Measurements from ENCODE around the gene HAGHL.

HAGHL gene

DNA sequence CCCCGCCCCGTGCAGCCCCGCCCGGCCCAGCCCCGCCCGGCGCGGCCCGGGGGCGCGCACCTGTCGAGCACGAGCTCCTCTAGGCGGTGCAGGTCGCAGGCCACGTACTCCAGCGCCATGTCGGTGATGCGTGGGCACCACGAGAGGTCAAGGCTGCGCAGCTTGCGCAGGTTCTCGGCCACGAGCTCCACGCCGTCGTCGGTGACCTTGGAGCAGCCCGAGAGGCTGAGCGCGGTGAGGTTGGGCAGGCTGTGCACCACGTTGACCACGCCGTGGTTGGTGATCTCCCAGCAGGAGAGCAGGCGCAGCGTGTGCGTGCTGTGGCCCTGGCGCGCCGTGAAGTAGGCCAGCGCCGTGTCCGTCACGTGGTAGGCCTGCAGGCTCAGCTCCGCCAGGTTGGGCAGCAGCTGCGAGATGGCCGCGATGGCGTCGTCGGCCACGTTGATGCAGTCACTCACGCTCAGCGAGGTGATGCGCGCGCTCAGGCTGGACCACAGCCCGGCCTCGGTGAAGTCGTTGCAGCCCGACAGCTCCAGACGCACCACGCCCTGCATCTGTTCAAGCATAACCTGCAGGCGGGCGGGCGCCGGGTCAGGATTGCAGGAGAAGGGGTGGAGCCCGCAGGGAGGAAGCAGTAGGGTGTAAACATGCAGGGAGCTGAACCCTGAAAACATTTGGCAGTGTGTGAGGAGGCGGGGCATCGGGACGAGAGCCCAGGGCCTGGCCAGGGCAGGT is 31.4 kb upstream of the HAGHL start:
- no peak for ATAC-seq (ENCODE audit: insufficient read depth, low read depth)
- H3K4me2 ChIP-seq (ENCODE audit: insufficient read depth, low read length) = no peak overlapping the region
- DNase-seq = no peak

GRCh38 chr16:698911-699671 is 27.8 kb upstream of the HAGHL start:
- Histone ChIP-seq H4K20me1 (ENCODE audit: insufficient read depth, low read length) (peaks cover 5% of the 10 kb centered on the region), H3K27ac (ENCODE audit: low read length) (no peak overlapping the region), H3K4me3 (ENCODE audit: low read depth in 1 of 2, low read length in 2 of 2) (no peak overlapping the region), H3K4me2 (ENCODE audit: insufficient read depth, low read length) (no peak overlapping the region), H3K9me3 (ENCODE audit: insufficient read depth, low read length, severe bottlenecking) (no peaks in the 10 kb centered on the region), H3K9ac (ENCODE audit: low read depth, low read length) (no peak overlapping the region), H2AFZ (ENCODE audit: low read depth, low read length) (no peak overlapping the region), H3K79me2 (ENCODE audit: insufficient read depth, low read length) (no peaks in the 10 kb centered on the region), H3K4me1 (ENCODE audit: insufficient read depth, low read length) (no peaks in the 10 kb centered on the region), H3K36me3 (ENCODE audit: insufficient read depth, low read length) (no peaks in the 10 kb centered on the region), H3K27me3 (ENCODE audit: insufficient read depth, low read length, poor library complexity) (no peaks in the 10 kb centered on the region)
- DNase-seq = no peak
- TF ChIP-seq CTCF (IDR thresholded peaks at IDR 0.05; ENCODE audit: borderline replicate concordance, extremely low read depth, low read length, poor library complexity, severe bottlenecking) (no peak), EZH2 (IDR thresholded peaks at IDR 0.05; ENCODE audit: borderline replicate concordance, low read depth, low read length, severe bottlenecking) (no peak)
- no peak for ATAC-seq (ENCODE audit: insufficient read depth, low read depth)

More for the DNA sequence above, 31.4 kb upstream of the HAGHL start:
- H3K9ac ChIP-seq (ENCODE audit: low read depth, low read length) = no peak overlapping the region
- H3K27me3 ChIP-seq (ENCODE audit: insufficient read depth, low read length, poor library complexity) = no peaks in the 10 kb centered on the region
- peaks cover 5% of the 10 kb centered on the region; the same call in 1 of the 2 replicates for H3K4me1 ChIP-seq (ENCODE audit: insufficient read depth, low read length)
- H2AFZ ChIP-seq (ENCODE audit: low read depth, low read length) = no peak overlapping the region
- peaks cover 5% of the 10 kb centered on the region; the same call in 1 of the 2 replicates for H4K20me1 ChIP-seq (ENCODE audit: insufficient read depth, low read length)
- no peak overlapping the region for H3K4me3 ChIP-seq (ENCODE audit: low read depth in 1 of 2, low read length in 2 of 2)
- H3K27ac ChIP-seq (ENCODE audit: low read length) = no peak overlapping the region
- no peak for TF ChIP-seq CTCF (IDR thresholded peaks at IDR 0.05; ENCODE audit: borderline replicate concordance, extremely low read depth, low read length, poor library complexity, severe bottlenecking)
- no peak for TF ChIP-seq EZH2 (IDR thresholded peaks at IDR 0.05; ENCODE audit: borderline replicate concordance, low read depth, low read length, severe bottlenecking)
- no peaks in the 10 kb centered on the region for H3K79me2 ChIP-seq (ENCODE audit: insufficient read depth, low read length)
- no peaks in the 10 kb centered on the region for H3K36me3 ChIP-seq (ENCODE audit: insufficient read depth, low read length)
- H3K9me3 ChIP-seq (ENCODE audit: insufficient read depth, low read length, severe bottlenecking) = no peaks in the 10 kb centered on the region

- no peak for TF ChIP-seq CTCF (IDR thresholded peaks at IDR 0.05; ENCODE audit: borderline replicate concordance, extremely low read depth, low read length, poor library complexity, severe bottlenecking)
- no peak for TF ChIP-seq EZH2 (IDR thresholded peaks at IDR 0.05; ENCODE audit: borderline replicate concordance, low read depth, low read length, severe bottlenecking)
- H3K79me2 ChIP-seq (ENCODE audit: insufficient read depth, low read length) = no peaks in the 10 kb centered on the region
- H3K36me3 ChIP-seq (ENCODE audit: insufficient read depth, low read length) = no peaks in the 10 kb centered on the region
- peaks cover 5% of the 10 kb centered on the region for H4K20me1 ChIP-seq (ENCODE audit: insufficient read depth, low read length)
- ATAC-seq (ENCODE audit: insufficient read depth, low read depth) = peak; percentile 91
- H3K4me3 ChIP-seq (ENCODE audit: low read depth in 1 of 2, low read length in 2 of 2) = no peak overlapping the region
- H3K4me2 ChIP-seq (ENCODE audit: insufficient read depth, low read length) = no peak overlapping the region
- H3K9me3 ChIP-seq (ENCODE audit: insufficient read depth, low read length, severe bottlenecking) = no peaks in the 10 kb centered on the region
- H3K9ac ChIP-seq (ENCODE audit: low read depth, low read length) = no peak overlapping the region
- no peaks in the 10 kb centered on the region for H3K27me3 ChIP-seq (ENCODE audit: insufficient read depth, low read length, poor library complexity)
- peak; percentile 53 for DNase-seq
- H3K4me1 ChIP-seq (ENCODE audit: insufficient read depth, low read length) = no peaks in the 10 kb centered on the region
- no peak overlapping the region for H2AFZ ChIP-seq (ENCODE audit: low read depth, low read length)
- H3K27ac ChIP-seq (ENCODE audit: low read length) = no peak overlapping the region
Measured at GRCh38 chr16:700684-701584, 26.0 kb upstream of the HAGHL start.
